ENCODE results near the gene TOM1L1. TPM values are rescaled to one million over a fixed set of nuclear protein-coding genes. Genes with fewer than 3 reads are reported as not detected.

Gene TOM1L1
- total and polyA plus RNA-seq, 7 donors, result 23.0 to 61.7 (median 30.5) TPM

- H3K4me3 ChIP-seq, result no peak overlapping the region
- no peaks in the 10 kb centered on the region for H3K4me1 ChIP-seq
- no peaks in the 10 kb centered on the region for H3K9me3 ChIP-seq
- no peak for DNase-seq
- peaks cover 0 to 87% (median 30%) of the 10 kb centered on the region in 4 donors for H3K36me3 ChIP-seq
- TF ChIP-seq POLR2A (IDR thresholded peaks at IDR 0.05), result no peak
- TF ChIP-seq CTCF (IDR thresholded peaks at IDR 0.05), result no peak
- no peak for TF ChIP-seq EP300 (IDR thresholded peaks at IDR 0.05)
- no peak for TF ChIP-seq POLR2AphosphoS5 (IDR thresholded peaks at IDR 0.05)
- no peak overlapping the region for H3K27ac ChIP-seq
- intact Hi-C loops (cut with DNase I), result no loop called here
- 48 to 82% methylated on average over 5 of the region's 5 CpGs for WGBS, 2 donors
- H3K27me3 ChIP-seq, result no peaks in the 10 kb centered on the region
These were observed 34.8 kb downstream of the TOM1L1 start for GRCh38 chr17:54935471-54935870.

GRCh38 chr17:54937018-54937417 lies 36.4 kb downstream of the TOM1L1 start:
- intact Hi-C loops (cut with DNase I), result no loop called here
- 82 to 90% methylated on average over 5 of the region's 5 CpGs for WGBS, 2 donors
- no peaks in the 10 kb centered on the region for H3K4me1 ChIP-seq
- H3K9me3 ChIP-seq, result no peaks in the 10 kb centered on the region
- no peak overlapping the region for H3K27ac ChIP-seq
- TF ChIP-seq CTCF (IDR thresholded peaks at IDR 0.05) (no peak), EP300 (IDR thresholded peaks at IDR 0.05) (no peak), POLR2AphosphoS5 (IDR thresholded peaks at IDR 0.05) (no peak), POLR2A (IDR thresholded peaks at IDR 0.05) (no peak)
- H3K4me3 ChIP-seq, result no peak overlapping the region
- H3K27me3 ChIP-seq, result no peaks in the 10 kb centered on the region
- peaks cover 0 to 73% (median 28%) of the 10 kb centered on the region in 4 donors for H3K36me3 ChIP-seq
- DNase-seq, result no peak

- Histone ChIP-seq H3K36me3 (peaks cover 0 to 70% (median 28%) of the 10 kb centered on the region in 4 donors), H3K4me1 (no peaks in the 10 kb centered on the region), H3K4me3 (no peak overlapping the region), H3K9me3 (no peaks in the 10 kb centered on the region), H3K27ac (no peak overlapping the region), H3K27me3 (no peaks in the 10 kb centered on the region)
- intact Hi-C loops (cut with DNase I), result no loop called here
- WGBS, 2 donors, result 93 to 97% methylated on average over 1 of the region's 1 CpG
- TF ChIP-seq POLR2AphosphoS5 (IDR thresholded peaks at IDR 0.05) (no peak), CTCF (IDR thresholded peaks at IDR 0.05) (no peak), POLR2A (IDR thresholded peaks at IDR 0.05) (no peak), EP300 (IDR thresholded peaks at IDR 0.05) (no peak)
- no peak for DNase-seq
These were observed 36.8 kb downstream of the TOM1L1 start for GRCh38 chr17:54937426-54937825.

- intact Hi-C loops (cut with DNase I), result no loop called here
- no peaks in the 10 kb centered on the region for H3K9me3 ChIP-seq
- H3K4me1 ChIP-seq, result no peaks in the 10 kb centered on the region
- WGBS, 2 donors, result 89 to 91% methylated on average over 1 of the region's 1 CpG
- no peaks in the 10 kb centered on the region for H3K27me3 ChIP-seq
- no peak for DNase-seq
- TF ChIP-seq CTCF (IDR thresholded peaks at IDR 0.05) (no peak), EP300 (IDR thresholded peaks at IDR 0.05) (no peak), POLR2A (IDR thresholded peaks at IDR 0.05) (no peak), POLR2AphosphoS5 (IDR thresholded peaks at IDR 0.05) (no peak)
- H3K36me3 ChIP-seq, result peaks cover 0 to 38% (median 15%) of the 10 kb centered on the region in 4 donors
- no peak overlapping the region for H3K27ac ChIP-seq
- H3K4me3 ChIP-seq, result no peak overlapping the region
These were observed 40.6 kb downstream of the TOM1L1 start for GRCh38 chr17:54941285-54941684.

GRCh38 chr17:54944796-54945195 lies 44.1 kb downstream of the TOM1L1 start:
- TF ChIP-seq CTCF (IDR thresholded peaks at IDR 0.05) (no peak), EP300 (IDR thresholded peaks at IDR 0.05) (no peak), POLR2AphosphoS5 (IDR thresholded peaks at IDR 0.05) (no peak), POLR2A (IDR thresholded peaks at IDR 0.05) (no peak)
- Histone ChIP-seq H3K4me1 (no peaks in the 10 kb centered on the region), H3K4me3 (no peak overlapping the region), H3K9me3 (no peaks in the 10 kb centered on the region), H3K36me3 (peaks cover 0 to 7% (median 1%) of the 10 kb centered on the region in 4 donors), H3K27ac (no peak overlapping the region), H3K27me3 (no peaks in the 10 kb centered on the region)
- intact Hi-C loops (cut with DNase I), result no loop called here
- WGBS, 2 donors, result 47 to 79% methylated on average over 1 of the region's 1 CpG
- DNase-seq, result no peak

All from sigmoid colon (tissue), 7 donors.